NT2/D1 (cell line): ENCODE data around the gene TMEM53.

ENCODE experiments used
- DNase-seq: peaks from one replicate; pipeline ENCODE4 v3.0.0-alpha.2; 2011; ENCODE audit warnings: low read depth, low spot score
- H3K27me3 ChIP-seq: 2 replicates; pipeline ENCODE4 v1.6.0; 2011; ENCODE audit warnings: mild to moderate bottlenecking; ENCODE audit not compliant: insufficient read length, insufficient read depth
- H3K36me3 ChIP-seq: 2 replicates; pipeline ENCODE4 v1.6.1; 2011; ENCODE audit warnings: mild to moderate bottlenecking, low read length, mixed read lengths; ENCODE audit not compliant: insufficient read depth, insufficient read length
- H3K4me1 ChIP-seq: 2 replicates; pipeline ENCODE4 v1.5.1; 2011; ENCODE audit not compliant: insufficient read depth, insufficient read length
- H3K4me3 ChIP-seq: 2 replicates; pipeline ENCODE4 v1.5.1; 2011; ENCODE audit warnings: low read depth; ENCODE audit not compliant: insufficient read length
- H3K9ac ChIP-seq: 2 replicates; pipeline ENCODE4 v1.6.0; 2011; ENCODE audit warnings: low read depth; ENCODE audit not compliant: insufficient read length
- H3K9me3 ChIP-seq: 2 replicates; pipeline ENCODE4 v1.5.1; 2011; ENCODE audit warnings: mild to moderate bottlenecking, low read length; ENCODE audit not compliant: insufficient read depth
- SUZ12 ChIP-seq: IDR thresholded peaks from 2 replicates; pipeline ENCODE4 v1.6.1; 2011; ENCODE audit not compliant: insufficient read length, insufficient read depth; ENCODE audit errors: extremely low read depth
- YY1 ChIP-seq: IDR thresholded peaks from 2 replicates; pipeline ENCODE4 v1.6.1; 2011; ENCODE audit not compliant: insufficient read length, insufficient read depth
- ZNF274 ChIP-seq: IDR thresholded peaks from 2 replicates; pipeline ENCODE4 v1.6.1; 2011; ENCODE audit warnings: mild to moderate bottlenecking, low read depth, low read length

TMEM53 gene

GRCh38 chr1:44718091-44718490 lies 43.8 kb upstream of the TMEM53 start:
- H3K27me3 ChIP-seq = no peaks in the 10 kb centered on the region
- H3K9me3 ChIP-seq = no peaks in the 10 kb centered on the region
- H3K9ac ChIP-seq = no peak overlapping the region
- TF ChIP-seq YY1 = no peak
- no peak for TF ChIP-seq ZNF274
- no peak for TF ChIP-seq SUZ12
- no peak for DNase-seq
- H3K4me3 ChIP-seq = no peak overlapping the region
- no peaks in the 10 kb centered on the region for H3K36me3 ChIP-seq
- H3K4me1 ChIP-seq = no peaks in the 10 kb centered on the region

GRCh38 chr1:44717653-44718052 lies 43.4 kb upstream of the TMEM53 start:
- Histone ChIP-seq H3K9ac (no peak overlapping the region), H3K4me3 (no peak overlapping the region), H3K4me1 (no peaks in the 10 kb centered on the region), H3K9me3 (no peaks in the 10 kb centered on the region), H3K27me3 (no peaks in the 10 kb centered on the region), H3K36me3 (no peaks in the 10 kb centered on the region)
- DNase-seq = no peak
- no peak for TF ChIP-seq ZNF274

GRCh38 chr1:44717156-44717555 lies 42.9 kb upstream of the TMEM53 start:
- Histone ChIP-seq H3K9me3 (no peaks in the 10 kb centered on the region), H3K36me3 (no peaks in the 10 kb centered on the region), H3K9ac (no peak overlapping the region), H3K4me3 (no peak overlapping the region), H3K27me3 (no peaks in the 10 kb centered on the region), H3K4me1 (no peaks in the 10 kb centered on the region)
- TF ChIP-seq SUZ12 (no peak), ZNF274 (no peak), YY1 (no peak)
- DNase-seq = no peak

GRCh38 chr1:44714944-44715571 lies 40.8 kb upstream of the TMEM53 start:
- H3K4me1 ChIP-seq = no peaks in the 10 kb centered on the region
- peak; percentile 82 for DNase-seq
- no peak for TF ChIP-seq ZNF274
- no peak for TF ChIP-seq YY1
- TF ChIP-seq SUZ12 = no peak
- H3K4me3 ChIP-seq = no peak overlapping the region
- H3K36me3 ChIP-seq = no peaks in the 10 kb centered on the region
- H3K9ac ChIP-seq = no peak overlapping the region
- H3K9me3 ChIP-seq = no peaks in the 10 kb centered on the region
- H3K27me3 ChIP-seq = no peaks in the 10 kb centered on the region

GRCh38 chr1:44714532-44714931 lies 40.3 kb upstream of the TMEM53 start:
- DNase-seq = no peak
- TF ChIP-seq SUZ12 (no peak), YY1 (no peak), ZNF274 (no peak)
- no peak overlapping the region for H3K9ac ChIP-seq
- no peaks in the 10 kb centered on the region for H3K27me3 ChIP-seq
- H3K36me3 ChIP-seq = no peaks in the 10 kb centered on the region
- H3K9me3 ChIP-seq = no peaks in the 10 kb centered on the region
- no peak overlapping the region for H3K4me3 ChIP-seq
- no peaks in the 10 kb centered on the region for H3K4me1 ChIP-seq

GRCh38 chr1:44713321-44713781 lies 39.1 kb upstream of the TMEM53 start:
- TF ChIP-seq ZNF274 = no peak
- no peak for TF ChIP-seq YY1
- no peak for TF ChIP-seq SUZ12
- Histone ChIP-seq H3K36me3 (no peaks in the 10 kb centered on the region), H3K4me3 (no peak overlapping the region), H3K9me3 (peaks cover 4% of the 10 kb centered on the region; the same call in 1 of the 2 replicates), H3K9ac (no peak overlapping the region), H3K4me1 (no peaks in the 10 kb centered on the region), H3K27me3 (no peaks in the 10 kb centered on the region)
- DNase-seq = no peak

- H3K9ac ChIP-seq = no peak overlapping the region
Measured at GRCh38 chr1:44707959-44708831, 33.9 kb upstream of the TMEM53 start.

More at GRCh38 chr1:44707959-44708831, 33.9 kb upstream of the TMEM53 start:
- peaks cover 8% of the 10 kb centered on the region for H3K4me1 ChIP-seq
- H3K4me3 ChIP-seq = no peak overlapping the region
- no peak for TF ChIP-seq SUZ12
- no peak for TF ChIP-seq ZNF274
- no peak for TF ChIP-seq YY1
- H3K36me3 ChIP-seq = no peaks in the 10 kb centered on the region
- peaks cover 5% of the 10 kb centered on the region; the same call in 1 of the 2 replicates for H3K9me3 ChIP-seq
- DNase-seq = no peak
- no peaks in the 10 kb centered on the region for H3K27me3 ChIP-seq
